Muscle of leg (tissue), 11 donors: ENCODE measurements around the gene ARL14. TPM values are rescaled to one million over a fixed set of nuclear protein-coding genes. Genes with fewer than 3 reads are reported as not detected.

Experiments
- DNase-seq: peaks from one replicate; pipeline ENCODE4 v3.0.0; 2013
- H3K27ac ChIP-seq: one replicate; pipeline ENCODE4 v1.5.1; 2013; ENCODE audit warnings: mild to moderate bottlenecking, low read length, control low read depth
- H3K27me3 ChIP-seq: one replicate; pipeline ENCODE4 v1.6.1; 2013; ENCODE audit warnings: low read length; ENCODE audit not compliant: control insufficient read depth, insufficient read depth
- H3K36me3 ChIP-seq: one replicate; pipeline ENCODE4 v1.6.1; 2013; ENCODE audit warnings: low read length; ENCODE audit not compliant: control insufficient read depth, insufficient read depth
- H3K4me1 ChIP-seq: one replicate; pipeline ENCODE4 v1.6.1; 2013; ENCODE audit warnings: low read length; ENCODE audit not compliant: control insufficient read depth, insufficient read depth
- H3K4me3 ChIP-seq: one replicate; pipeline ENCODE4 v1.5.1; 2013; ENCODE audit warnings: low read length, control low read depth
- H3K9me3 ChIP-seq: replicated peaks from 2 replicates; pipeline ENCODE4 v1.6.1; 2013; ENCODE audit warnings: low read depth, low read length; ENCODE audit not compliant: control insufficient read depth
- WGBS: methylation state at CpG from one replicate; pipeline ENCODE4 v1.1.5; 2013; ENCODE audit warnings: missing lambda C conversion rate; ENCODE audit not compliant: insufficient coverage; 5-methylcytosine and 5-hydroxymethylcytosine counted together
- polyA plus RNA-seq, 8 donors: library from polyadenylated mRNA; unstranded; fragments of 120-200 nt; gene quantifications; one replicate each; pipeline versions ENCODE4 v1.2.1 to v1.2.3, GENCODE V29; 2013; ENCODE audit warnings: inconsistent platforms in 1 of 8, low replicate concordance in 1 of 8; ENCODE audit not compliant: insufficient read length in 8 of 8, insufficient read depth in 1 of 8
- total RNA-seq: library from RNA; stranded (reverse); fragments of 120-200 nt; gene quantifications from one replicate; pipeline ENCODE4 v1.2.4, GENCODE V29; 2013

Gene ARL14
- total and polyA plus RNA-seq, 9 donors: 0.15 TPM; not detected in 8

DNA sequence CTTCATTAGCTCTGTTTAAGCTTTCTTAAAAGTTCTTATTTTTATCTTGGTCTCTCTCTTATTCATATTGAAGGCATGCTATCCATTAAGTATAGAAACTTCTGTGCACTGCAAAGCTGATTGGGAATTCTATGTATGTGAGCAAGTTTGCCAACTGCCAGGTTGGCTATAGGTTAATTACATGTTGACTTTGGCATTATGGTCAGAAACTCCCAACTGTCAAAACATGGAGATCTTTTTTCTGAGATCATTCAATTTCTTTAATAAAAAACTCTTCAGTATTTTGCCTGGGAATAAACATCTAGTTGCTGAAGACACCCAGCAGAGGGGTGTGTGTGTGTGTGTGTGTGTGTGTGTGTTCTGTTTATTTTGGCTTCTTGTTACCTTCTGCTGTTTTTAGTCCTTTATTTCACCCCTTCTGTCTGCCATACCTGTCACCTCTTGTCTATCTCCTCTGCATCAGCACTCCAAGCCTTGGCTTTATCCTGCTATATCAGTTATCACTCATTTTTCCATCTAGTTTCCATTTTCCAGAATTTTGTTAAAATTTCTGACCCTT is 1.3 kb upstream of the ARL14 start:
- peaks cover 9% of the 10 kb centered on the region for H3K4me1 ChIP-seq
- H3K27me3 ChIP-seq: no peaks in the 10 kb centered on the region
- no peak overlapping the region for H3K27ac ChIP-seq
- no peaks in the 10 kb centered on the region for H3K9me3 ChIP-seq
- no peak overlapping the region for H3K4me3 ChIP-seq
- DNase-seq: no peak
- no peaks in the 10 kb centered on the region for H3K36me3 ChIP-seq

DNA sequence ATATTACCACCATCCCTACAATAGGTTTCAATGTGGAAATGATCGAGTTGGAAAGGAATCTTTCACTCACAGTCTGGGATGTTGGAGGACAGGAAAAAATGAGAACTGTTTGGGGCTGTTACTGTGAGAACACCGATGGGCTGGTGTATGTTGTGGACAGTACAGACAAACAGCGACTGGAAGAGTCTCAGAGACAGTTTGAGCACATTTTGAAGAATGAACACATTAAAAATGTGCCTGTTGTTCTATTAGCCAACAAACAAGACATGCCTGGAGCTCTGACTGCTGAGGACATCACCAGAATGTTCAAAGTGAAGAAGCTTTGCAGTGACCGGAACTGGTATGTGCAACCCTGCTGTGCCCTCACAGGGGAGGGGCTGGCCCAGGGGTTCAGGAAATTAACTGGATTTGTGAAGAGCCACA is 510 bp downstream of the ARL14 start:
- Histone ChIP-seq H3K27ac (no peak overlapping the region), H3K36me3 (no peaks in the 10 kb centered on the region), H3K27me3 (no peaks in the 10 kb centered on the region), H3K9me3 (no peaks in the 10 kb centered on the region), H3K4me3 (no peak overlapping the region), H3K4me1 (peaks cover 9% of the 10 kb centered on the region)
- 57% methylated on average over 3 of the region's 4 CpGs for WGBS
- peak; percentile 3 for DNase-seq

DNA sequence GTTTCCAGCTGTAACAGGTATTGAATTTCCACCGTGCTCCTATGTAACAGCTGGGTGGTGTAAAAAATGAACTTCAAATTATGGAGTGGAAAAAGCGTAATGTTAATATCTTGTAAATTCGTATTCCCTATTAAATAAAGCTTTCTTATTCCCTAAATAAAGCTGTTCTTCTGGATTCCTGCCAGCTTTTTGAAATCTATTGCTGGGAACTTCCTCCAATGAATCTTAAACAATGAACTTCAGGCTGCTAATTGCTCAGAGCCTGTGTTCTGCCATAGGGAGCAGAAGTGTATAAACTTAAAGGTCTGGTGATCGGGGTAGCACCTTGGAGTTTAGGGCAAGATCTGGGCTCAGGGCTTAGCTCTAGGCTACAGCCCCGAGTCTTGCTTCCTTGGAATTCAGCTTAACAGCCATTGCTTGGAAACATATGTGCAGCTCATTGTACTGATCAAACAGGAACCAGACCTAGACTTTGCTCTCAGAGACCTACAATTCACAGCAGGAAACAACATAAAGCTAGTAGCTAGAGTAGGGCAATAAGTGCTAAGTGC is 1.4 kb downstream of the ARL14 start:
- Histone ChIP-seq H3K9me3 (no peaks in the 10 kb centered on the region), H3K4me3 (no peak overlapping the region), H3K4me1 (peaks cover 9% of the 10 kb centered on the region), H3K27ac (no peak overlapping the region), H3K36me3 (no peaks in the 10 kb centered on the region), H3K27me3 (no peaks in the 10 kb centered on the region)
- 0% methylated on average over 2 of the region's 5 CpGs for WGBS
- DNase-seq: peak; percentile 36

DNA sequence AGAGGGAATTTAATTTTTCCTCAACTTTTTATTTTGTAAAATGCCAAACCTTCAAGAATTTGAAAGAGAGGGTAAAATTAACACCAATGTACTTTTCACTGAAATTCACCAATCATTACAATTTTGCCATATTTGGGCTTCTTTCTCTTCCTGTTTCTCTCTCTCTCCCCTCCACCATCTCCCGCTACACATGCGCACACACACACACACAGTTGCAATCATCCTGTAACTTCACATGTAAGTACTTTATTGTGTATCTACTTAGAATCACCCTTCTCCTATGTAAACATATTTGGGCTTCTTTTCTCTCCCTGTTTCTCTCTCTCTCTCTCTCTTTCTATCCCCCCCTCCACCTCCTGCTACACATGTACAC is 7.4 kb downstream of the ARL14 start:
- no peaks in the 10 kb centered on the region for H3K4me1 ChIP-seq
- no CpG with 5 or more reads among the region's 2 CpGs for WGBS
- H3K9me3 ChIP-seq: no peaks in the 10 kb centered on the region
- no peak overlapping the region for H3K4me3 ChIP-seq
- no peaks in the 10 kb centered on the region for H3K27me3 ChIP-seq
- DNase-seq: no peak
- no peaks in the 10 kb centered on the region for H3K36me3 ChIP-seq
- no peak overlapping the region for H3K27ac ChIP-seq

DNA sequence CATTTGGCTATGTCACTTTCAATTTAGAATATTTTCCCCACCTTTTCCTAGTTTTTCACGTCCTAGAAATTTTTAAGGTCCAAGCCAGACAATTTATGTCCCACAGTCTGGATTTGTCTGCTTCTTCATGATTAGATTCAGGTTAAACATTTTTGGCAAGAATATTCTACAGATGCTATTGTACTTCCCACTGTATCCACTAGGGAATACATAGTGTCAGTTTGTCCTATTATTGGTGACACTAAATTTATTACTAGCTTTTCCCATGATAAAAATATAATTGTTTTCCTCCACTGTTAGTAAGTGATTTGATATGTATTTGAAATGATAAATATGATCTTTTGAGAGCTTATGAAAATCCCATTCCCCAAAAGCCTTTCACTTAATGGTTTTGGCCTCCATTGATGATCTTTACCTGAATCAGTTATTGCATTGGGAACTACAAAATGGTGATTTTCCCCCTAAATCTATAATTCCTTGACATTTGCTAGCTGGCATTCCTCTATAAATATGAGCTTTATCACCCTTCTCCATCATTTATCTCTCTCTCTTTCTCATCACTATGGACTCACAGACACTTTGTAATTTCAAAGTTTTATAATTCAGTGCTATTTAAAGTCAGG is 8.3 kb downstream of the ARL14 start:
- Histone ChIP-seq H3K4me1 (no peaks in the 10 kb centered on the region), H3K9me3 (no peaks in the 10 kb centered on the region), H3K4me3 (no peak overlapping the region), H3K36me3 (no peaks in the 10 kb centered on the region), H3K27ac (no peak overlapping the region), H3K27me3 (no peaks in the 10 kb centered on the region)
- no CpG with 5 or more reads among the region's 1 CpG for WGBS
- DNase-seq: no peak

DNA sequence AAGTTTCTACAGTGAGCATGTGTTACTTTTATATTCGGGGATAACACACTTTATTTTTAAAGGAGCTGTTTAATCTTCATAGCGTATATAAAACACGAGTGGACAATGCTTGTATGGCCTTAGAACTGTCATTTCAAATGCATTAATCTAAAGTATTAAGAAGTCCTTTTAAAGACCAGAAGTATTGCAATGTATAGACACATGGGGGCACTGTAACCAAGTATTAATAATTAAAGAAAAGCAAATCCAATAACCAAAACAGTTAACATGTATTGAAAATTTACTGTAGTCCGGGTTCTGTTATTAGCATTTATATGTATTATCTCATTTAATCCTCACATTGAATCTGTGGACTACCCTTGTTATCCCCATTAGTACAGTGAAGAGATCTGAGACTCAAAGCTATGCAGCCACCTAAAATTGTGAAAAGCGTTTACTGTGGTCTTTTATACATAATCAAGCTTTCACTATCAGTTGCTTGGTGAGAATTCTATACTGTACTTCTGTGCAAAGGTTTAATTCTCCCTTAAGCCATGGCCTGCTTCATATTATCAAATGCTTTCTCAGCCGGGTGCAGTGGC is 10.1 kb downstream of the ARL14 start:
- H3K4me3 ChIP-seq: no peak overlapping the region
- peak; percentile 15 for DNase-seq
- H3K4me1 ChIP-seq: no peaks in the 10 kb centered on the region
- no peak overlapping the region for H3K27ac ChIP-seq
- 80% methylated on average over 1 of the region's 6 CpGs for WGBS
- no peaks in the 10 kb centered on the region for H3K9me3 ChIP-seq
- H3K36me3 ChIP-seq: no peaks in the 10 kb centered on the region
- H3K27me3 ChIP-seq: no peaks in the 10 kb centered on the region

DNA sequence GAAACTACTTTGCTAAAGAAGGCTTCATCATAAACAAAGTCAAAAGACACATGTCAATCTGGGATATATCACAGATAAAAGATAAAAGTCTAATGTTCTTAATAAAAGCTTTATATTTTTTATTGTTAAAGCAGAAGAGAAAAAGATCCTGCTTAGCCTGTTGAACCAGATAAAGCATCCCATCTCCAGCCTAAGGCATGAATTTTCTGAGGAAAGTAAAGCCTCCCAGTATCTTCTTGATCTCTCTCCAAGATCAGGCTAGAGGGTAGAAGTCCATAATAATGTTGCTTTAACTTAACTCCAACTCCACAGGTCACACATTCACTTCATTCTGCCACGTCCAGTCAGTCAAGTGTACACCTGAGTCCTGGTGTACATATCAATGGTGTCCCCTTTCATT is 14.2 kb downstream of the ARL14 start:
- Histone ChIP-seq H3K27ac (no peak overlapping the region), H3K9me3 (no peaks in the 10 kb centered on the region), H3K4me1 (no peaks in the 10 kb centered on the region), H3K36me3 (no peaks in the 10 kb centered on the region), H3K4me3 (no peak overlapping the region), H3K27me3 (no peaks in the 10 kb centered on the region)
- WGBS: no CpG with 5 or more reads among the region's 1 CpG
- no peak for DNase-seq

DNA sequence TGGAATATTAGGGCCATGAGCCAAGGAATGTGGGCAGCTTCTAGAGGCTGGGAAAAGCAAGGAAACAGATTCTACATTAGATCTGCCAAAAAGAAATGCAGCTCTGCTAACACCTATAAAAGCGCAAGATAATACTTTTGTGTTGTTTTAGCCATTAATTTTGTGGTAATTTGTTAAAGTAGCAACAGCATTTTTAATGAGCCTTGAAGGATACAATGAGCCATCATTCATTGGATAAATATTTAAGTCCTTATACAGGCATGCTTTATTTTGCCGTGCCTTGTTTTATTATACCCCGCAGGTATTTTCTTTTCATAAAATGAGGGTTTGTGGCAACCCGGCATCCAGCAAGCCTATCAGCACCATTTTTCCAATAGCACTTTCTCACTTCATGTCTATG is 15.0 kb downstream of the ARL14 start:
- Histone ChIP-seq H3K4me1 (no peaks in the 10 kb centered on the region), H3K27ac (no peak overlapping the region), H3K9me3 (no peaks in the 10 kb centered on the region), H3K36me3 (no peaks in the 10 kb centered on the region), H3K27me3 (no peaks in the 10 kb centered on the region), H3K4me3 (no peak overlapping the region)
- no peak for DNase-seq
- WGBS: 92% methylated on average over 2 of the region's 4 CpGs

DNA sequence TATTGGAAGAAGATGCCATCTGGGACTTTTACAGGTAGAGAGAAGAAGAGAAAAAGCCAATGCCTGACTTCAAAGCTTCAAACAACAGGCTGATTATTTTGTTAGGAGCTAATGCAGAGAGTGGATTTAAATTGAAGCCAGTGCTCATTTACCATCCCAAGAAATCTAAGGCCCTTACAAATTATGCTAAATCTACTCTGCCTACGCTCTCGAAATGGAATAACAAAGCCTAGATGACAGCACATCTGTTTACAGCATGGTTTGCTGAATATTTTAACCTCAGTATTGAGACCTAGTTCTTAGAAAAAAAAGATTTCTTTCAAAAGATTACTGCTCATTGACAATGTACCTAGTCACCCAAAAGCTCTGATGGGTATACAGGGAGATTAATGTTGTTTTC is 16.2 kb downstream of the ARL14 start:
- no peak for DNase-seq
- Histone ChIP-seq H3K27me3 (no peaks in the 10 kb centered on the region), H3K9me3 (no peaks in the 10 kb centered on the region), H3K36me3 (no peaks in the 10 kb centered on the region), H3K27ac (no peak overlapping the region), H3K4me3 (no peak overlapping the region), H3K4me1 (no peaks in the 10 kb centered on the region)
- no CpG with 5 or more reads among the region's 2 CpGs for WGBS

DNA sequence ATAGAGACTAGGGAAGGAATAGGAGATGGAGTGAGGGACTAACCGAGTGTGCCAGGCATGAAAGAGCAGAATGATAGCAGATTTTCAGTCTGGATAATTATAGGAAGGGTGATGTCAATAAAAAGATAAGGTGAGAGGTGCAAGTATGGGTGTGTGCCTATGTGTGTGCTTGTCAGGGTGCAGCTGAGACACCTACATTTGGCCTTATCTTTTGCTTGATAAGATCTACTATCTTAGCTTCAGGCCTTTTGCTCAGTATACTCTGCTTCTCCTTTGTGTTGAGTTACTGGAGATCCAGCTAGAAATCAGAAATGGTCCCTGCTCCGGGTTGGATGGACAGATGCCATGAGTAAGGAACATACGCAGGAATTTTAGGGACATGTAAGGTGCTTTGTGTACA is 17.4 kb downstream of the ARL14 start:
- DNase-seq: no peak
- Histone ChIP-seq H3K27me3 (no peaks in the 10 kb centered on the region), H3K9me3 (no peaks in the 10 kb centered on the region), H3K4me1 (no peaks in the 10 kb centered on the region), H3K27ac (no peak overlapping the region), H3K36me3 (no peaks in the 10 kb centered on the region), H3K4me3 (no peak overlapping the region)
- WGBS: no CpG with 5 or more reads among the region's 3 CpGs
